ENCODE measurements around the gene BEX2. TPM values are rescaled to one million over a fixed set of nuclear protein-coding genes. Genes with fewer than 3 reads are reported as not detected.
"Not testable (repeated sequence)": the region's sequence is repeated elsewhere in the genome, so short reads cannot be mapped to it uniquely, and the experiment has no call there.

Gene BEX2
- total and polyA plus RNA-seq, 4 donors: 13.9 to 52.5 (median 22.6) TPM

- WGBS, 2 donors: 77 to 82% methylated on average over 3 of the region's 3 CpGs
- Histone ChIP-seq H3K4me3 (no peak overlapping the region), H3K36me3 (ENCODE audit: control insufficient read depth in 4 of 4, insufficient read depth in 4 of 4, low read length in 4 of 4) (no peaks in the 10 kb centered on the region), H3K4me1 (ENCODE audit: control insufficient read depth in 5 of 5, insufficient read depth in 5 of 5, low read length in 5 of 5) (no peaks in the 10 kb centered on the region), H3K27me3 (ENCODE audit: control insufficient read depth in 3 of 3, insufficient read depth in 3 of 3, low read length in 2 of 3) (peaks cover 2 to 36% (median 26%) of the 10 kb centered on the region in 3 donors), H3K9ac (ENCODE audit: insufficient read depth in 1 of 2, low read length in 2 of 2) (no peak overlapping the region), H3K9me3 (ENCODE audit: control insufficient read depth in 4 of 4, insufficient read depth in 3 of 4, low read length in 3 of 4) (no peaks in the 10 kb centered on the region), H3K27ac (ENCODE audit: low read depth in 1 of 2, low read length in 1 of 2) (no peak overlapping the region)
- ATAC-seq (ENCODE audit: insufficient read depth, low FRiP score) (no peak), DNase-seq (no peak)
- TF ChIP-seq, protein P1, sequence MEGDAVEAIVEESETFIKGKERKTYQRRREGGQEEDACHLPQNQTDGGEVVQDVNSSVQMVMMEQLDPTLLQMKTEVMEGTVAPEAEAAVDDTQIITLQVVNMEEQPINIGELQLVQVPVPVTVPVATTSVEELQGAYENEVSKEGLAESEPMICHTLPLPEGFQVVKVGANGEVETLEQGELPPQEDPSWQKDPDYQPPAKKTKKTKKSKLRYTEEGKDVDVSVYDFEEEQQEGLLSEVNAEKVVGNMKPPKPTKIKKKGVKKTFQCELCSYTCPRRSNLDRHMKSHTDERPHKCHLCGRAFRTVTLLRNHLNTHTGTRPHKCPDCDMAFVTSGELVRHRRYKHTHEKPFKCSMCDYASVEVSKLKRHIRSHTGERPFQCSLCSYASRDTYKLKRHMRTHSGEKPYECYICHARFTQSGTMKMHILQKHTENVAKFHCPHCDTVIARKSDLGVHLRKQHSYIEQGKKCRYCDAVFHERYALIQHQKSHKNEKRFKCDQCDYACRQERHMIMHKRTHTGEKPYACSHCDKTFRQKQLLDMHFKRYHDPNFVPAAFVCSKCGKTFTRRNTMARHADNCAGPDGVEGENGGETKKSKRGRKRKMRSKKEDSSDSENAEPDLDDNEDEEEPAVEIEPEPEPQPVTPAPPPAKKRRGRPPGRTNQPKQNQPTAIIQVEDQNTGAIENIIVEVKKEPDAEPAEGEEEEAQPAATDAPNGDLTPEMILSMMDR (IDR thresholded peaks at IDR 0.05; ENCODE audit: control extremely low read depth, extremely low read depth): no peak
Observed at GRCh38 chrX:103311399-103311780, 600 bp upstream of the BEX2 start.

- H3K9ac ChIP-seq (ENCODE audit: insufficient read depth in 1 of 2, low read length in 2 of 2): no peak overlapping the region
- no peaks in the 10 kb centered on the region for H3K9me3 ChIP-seq (ENCODE audit: control insufficient read depth in 4 of 4, insufficient read depth in 3 of 4, low read length in 3 of 4)
- WGBS, 2 donors: 39 to 60% methylated on average over 7 to 32 of the region's 32 CpGs
- no peak for ATAC-seq (ENCODE audit: insufficient read depth, low FRiP score)
- peaks cover 2 to 34% (median 27%) of the 10 kb centered on the region in 3 donors for H3K27me3 ChIP-seq (ENCODE audit: control insufficient read depth in 3 of 3, insufficient read depth in 3 of 3, low read length in 2 of 3)
- TF ChIP-seq, protein P1 (IDR thresholded peaks at IDR 0.05; ENCODE audit: control extremely low read depth, extremely low read depth): no peak
- H3K4me3 ChIP-seq: peak overlapping the region; percentile 28
- no peaks in the 10 kb centered on the region for H3K4me1 ChIP-seq (ENCODE audit: control insufficient read depth in 5 of 5, insufficient read depth in 5 of 5, low read length in 5 of 5)
- no peaks in the 10 kb centered on the region for H3K36me3 ChIP-seq (ENCODE audit: control insufficient read depth in 4 of 4, insufficient read depth in 4 of 4, low read length in 4 of 4)
- no peak for DNase-seq
- H3K27ac ChIP-seq (ENCODE audit: low read depth in 1 of 2, low read length in 1 of 2): no peak overlapping the region
Observed at GRCh38 chrX:103309860-103310554, 783 bp downstream of the BEX2 start.

DNA sequence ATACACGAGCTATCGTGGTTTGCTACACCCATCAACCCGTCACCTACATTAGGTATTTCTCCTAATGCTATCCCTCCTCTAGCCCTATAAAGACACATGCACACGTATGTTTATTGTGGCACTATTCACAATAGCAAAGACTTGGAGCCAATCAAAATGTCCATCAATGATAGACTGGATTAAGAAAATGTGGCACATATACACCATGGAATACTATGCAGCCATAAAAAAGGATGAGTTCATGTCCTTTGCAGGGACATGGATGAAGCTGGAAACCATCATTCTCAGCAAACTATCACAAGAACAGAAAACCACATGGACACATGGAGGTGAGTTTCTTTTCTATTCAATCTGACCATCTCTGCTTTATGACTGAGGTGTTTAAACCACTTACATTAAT is 5.1 kb downstream of the BEX2 start:
- not testable (repeated sequence) for H3K36me3 ChIP-seq (ENCODE audit: control insufficient read depth in 4 of 4, insufficient read depth in 4 of 4, low read length in 4 of 4); DNase-seq; H3K4me3 ChIP-seq; ATAC-seq (ENCODE audit: insufficient read depth, low FRiP score); H3K27ac ChIP-seq (ENCODE audit: low read depth in 1 of 2, low read length in 1 of 2); H3K4me1 ChIP-seq (ENCODE audit: control insufficient read depth in 5 of 5, insufficient read depth in 5 of 5, low read length in 5 of 5); H3K9ac ChIP-seq (ENCODE audit: insufficient read depth in 1 of 2, low read length in 2 of 2); H3K9me3 ChIP-seq (ENCODE audit: control insufficient read depth in 4 of 4, insufficient read depth in 3 of 4, low read length in 3 of 4)
- peaks cover 2 to 33% (median 18%) of the 10 kb centered on the region in 3 donors for H3K27me3 ChIP-seq (ENCODE audit: control insufficient read depth in 3 of 3, insufficient read depth in 3 of 3, low read length in 2 of 3)
- WGBS, 2 donors: 83 to 99% methylated on average over 4 of the region's 4 CpGs

GRCh38 chrX:103304705-103305104 is 6.1 kb downstream of the BEX2 start:
- H3K27me3 ChIP-seq (ENCODE audit: control insufficient read depth in 3 of 3, insufficient read depth in 3 of 3, low read length in 2 of 3): peaks cover 2 to 29% (median 17%) of the 10 kb centered on the region in 3 donors

More at GRCh38 chrX:103304705-103305104, 6.1 kb downstream of the BEX2 start:
- Histone ChIP-seq H3K4me3 (no peak overlapping the region), H3K27ac (ENCODE audit: low read depth in 1 of 2, low read length in 1 of 2) (no peak overlapping the region), H3K9me3 (ENCODE audit: control insufficient read depth in 4 of 4, insufficient read depth in 3 of 4, low read length in 3 of 4) (no peaks in the 10 kb centered on the region), H3K4me1 (ENCODE audit: control insufficient read depth in 5 of 5, insufficient read depth in 5 of 5, low read length in 5 of 5) (no peaks in the 10 kb centered on the region), H3K9ac (ENCODE audit: insufficient read depth in 1 of 2, low read length in 2 of 2) (no peak overlapping the region), H3K36me3 (ENCODE audit: control insufficient read depth in 4 of 4, insufficient read depth in 4 of 4, low read length in 4 of 4) (no peaks in the 10 kb centered on the region)
- DNase-seq (no peak), ATAC-seq (ENCODE audit: insufficient read depth, low FRiP score) (no peak)
- TF ChIP-seq, protein P1 (IDR thresholded peaks at IDR 0.05; ENCODE audit: control extremely low read depth, extremely low read depth): no peak
